Body of pancreas (tissue), 4 donors: ENCODE measurements around the gene ARHGEF7.

ENCODE experiments used
- CTCF ChIP-seq, 7 experiments: fragments of 450-650 bp in 4 of 7; fragments of 200-600 bp in 3 of 7; sonication (generic) in 3 of 7; IDR thresholded peaks; one replicate each; pipeline ENCODE4 v1.5.1; 2016 to 2019; ENCODE audit warnings: antibody characterized with exemption in 7 of 7
- POLR2A ChIP-seq, 3 donors: fragments of 450-650 bp; IDR thresholded peaks; one replicate each; pipeline ENCODE4 v1.6.1; 2016; ENCODE audit warnings: antibody characterized with exemption in 3 of 3, mild to moderate bottlenecking in 2 of 3

DNA sequence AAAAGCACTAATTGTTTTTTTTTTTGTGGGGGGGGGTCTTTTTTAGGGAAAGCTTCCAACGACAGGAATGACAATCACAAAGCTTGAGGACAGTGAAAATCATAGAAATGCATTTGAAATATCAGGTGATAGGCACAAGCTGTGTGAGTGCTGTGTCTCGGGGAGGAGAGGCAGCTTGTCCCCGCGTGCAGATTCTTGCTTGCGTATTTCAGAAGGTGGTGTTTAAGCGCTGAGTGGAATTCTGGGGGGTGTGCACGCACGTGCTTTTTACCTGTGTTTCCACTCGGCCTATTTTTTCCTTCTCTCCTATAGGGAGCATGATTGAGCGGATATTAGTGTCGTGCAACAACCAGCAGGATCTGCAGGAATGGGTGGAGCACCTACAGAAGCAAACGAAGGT, 165.1 kb downstream of the ARHGEF7 start:
- TF ChIP-seq CTCF (IDR thresholded peaks at IDR 0.05) (no peak), POLR2A (IDR thresholded peaks at IDR 0.05) (no peak)
